Activated effector memory CD4-positive, alpha-beta T cell treated with Interleukin-2 at 50 U/mL for 16 hours (primary cell): ENCODE measurements around the gene MYZAP.

ENCODE experiments used
- DNase-seq: peaks from one replicate; pipeline ENCODE4 v3.0.0-alpha.2; 2020

MYZAP gene, protein sequence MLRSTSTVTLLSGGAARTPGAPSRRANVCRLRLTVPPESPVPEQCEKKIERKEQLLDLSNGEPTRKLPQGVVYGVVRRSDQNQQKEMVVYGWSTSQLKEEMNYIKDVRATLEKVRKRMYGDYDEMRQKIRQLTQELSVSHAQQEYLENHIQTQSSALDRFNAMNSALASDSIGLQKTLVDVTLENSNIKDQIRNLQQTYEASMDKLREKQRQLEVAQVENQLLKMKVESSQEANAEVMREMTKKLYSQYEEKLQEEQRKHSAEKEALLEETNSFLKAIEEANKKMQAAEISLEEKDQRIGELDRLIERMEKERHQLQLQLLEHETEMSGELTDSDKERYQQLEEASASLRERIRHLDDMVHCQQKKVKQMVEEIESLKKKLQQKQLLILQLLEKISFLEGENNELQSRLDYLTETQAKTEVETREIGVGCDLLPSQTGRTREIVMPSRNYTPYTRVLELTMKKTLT

GRCh38 chr15:57591822-57592367, at the start of gene MYZAP:
TSS of gene MYZAP (plus strand) at chr15:57591904. CDS start at chr15:57592035, 131 bp downstream.
- peak; percentile 15 for DNase-seq

GRCh38 chr15:57542505-57542817, 49.2 kb upstream of the MYZAP start:
- no peak for DNase-seq

- DNase-seq = no peak
Observed at GRCh38 chr15:57544848-57545480, 46.7 kb upstream of the MYZAP start.

GRCh38 chr15:57545995-57546394, 45.7 kb upstream of the MYZAP start:
- DNase-seq = no peak

GRCh38 chr15:57547243-57547755, 44.4 kb upstream of the MYZAP start:
- no peak for DNase-seq

GRCh38 chr15:57548351-57548750, 43.4 kb upstream of the MYZAP start:
- DNase-seq = no peak

DNA sequence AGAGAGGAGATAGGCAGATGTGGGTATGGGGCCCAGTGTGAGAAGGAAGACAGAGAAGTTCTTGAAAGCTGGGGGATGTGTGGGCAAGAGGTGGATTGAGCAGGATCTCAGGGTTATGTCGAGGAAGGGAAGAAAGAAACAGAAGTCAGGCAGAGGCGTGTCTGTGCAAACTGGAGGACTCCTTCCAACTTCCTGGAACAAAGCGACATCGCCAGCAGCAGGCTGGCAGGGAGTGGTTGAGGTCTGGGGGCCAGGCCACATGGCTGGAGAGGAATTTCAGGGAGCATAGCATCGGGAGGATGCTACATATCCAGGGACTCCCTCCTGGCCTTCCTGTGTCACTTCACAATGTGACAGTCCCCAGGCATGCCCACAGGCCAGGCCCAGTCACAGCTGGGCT, 42.9 kb upstream of the MYZAP start:
- no peak for DNase-seq

- DNase-seq = no peak
Observed at GRCh38 chr15:57549935-57550334, 41.8 kb upstream of the MYZAP start.

GRCh38 chr15:57550640-57551039, 41.1 kb upstream of the MYZAP start:
- DNase-seq = no peak

- no peak for DNase-seq
Observed at GRCh38 chr15:57551715-57552677, 39.7 kb upstream of the MYZAP start.

GRCh38 chr15:57552678-57553334, 38.9 kb upstream of the MYZAP start:
- DNase-seq = no peak

GRCh38 chr15:57553526-57553925, 38.2 kb upstream of the MYZAP start:
- no peak for DNase-seq

- DNase-seq = no peak
Observed at GRCh38 chr15:57554063-57554811, 37.5 kb upstream of the MYZAP start.

- no peak for DNase-seq
Observed at GRCh38 chr15:57554812-57555179, 36.9 kb upstream of the MYZAP start.

DNA sequence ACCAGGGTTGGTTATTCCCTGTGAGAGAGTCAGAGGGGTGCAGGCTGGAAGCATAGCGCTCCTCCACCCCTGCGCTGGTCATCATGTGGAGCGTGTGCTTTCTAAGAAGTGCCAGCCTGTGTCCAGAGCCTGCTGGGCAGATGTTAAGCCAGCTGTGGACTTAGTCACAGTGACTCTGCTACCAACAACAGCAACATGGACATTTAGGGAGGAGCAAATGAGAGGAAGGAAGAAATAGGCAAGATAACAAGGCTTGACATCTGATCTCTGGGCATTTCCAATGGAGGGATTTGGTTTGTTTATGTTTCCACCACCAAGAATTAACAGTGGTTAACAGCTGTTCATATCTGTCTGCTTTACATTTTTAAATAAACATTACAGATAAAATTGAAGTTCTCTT, 36.4 kb upstream of the MYZAP start:
- no peak for DNase-seq

DNA sequence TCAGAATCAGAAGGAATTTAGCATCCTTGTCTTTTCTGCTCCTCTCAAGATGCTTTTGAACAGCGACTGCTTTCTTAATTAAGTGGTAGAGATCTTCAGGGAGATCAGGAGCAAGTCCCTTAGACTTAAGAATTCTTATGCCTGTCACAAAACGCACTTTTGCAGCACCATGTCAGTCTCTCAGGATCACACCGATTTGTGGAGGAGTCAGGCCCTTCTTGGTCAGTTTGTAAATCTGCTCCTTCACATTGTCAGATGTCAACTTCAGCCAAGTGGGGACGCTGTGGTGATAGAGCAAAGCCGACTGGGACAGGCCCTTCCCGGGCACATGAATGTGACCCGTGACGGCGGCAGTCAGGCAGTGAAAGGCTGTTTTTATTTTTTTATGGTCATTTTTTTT, 35.7 kb upstream of the MYZAP start:
- DNase-seq = no peak

- no peak for DNase-seq
Observed at GRCh38 chr15:57557267-57557666, 34.4 kb upstream of the MYZAP start.

- DNase-seq = no peak
Observed at GRCh38 chr15:57557810-57558209, 33.9 kb upstream of the MYZAP start.

DNA sequence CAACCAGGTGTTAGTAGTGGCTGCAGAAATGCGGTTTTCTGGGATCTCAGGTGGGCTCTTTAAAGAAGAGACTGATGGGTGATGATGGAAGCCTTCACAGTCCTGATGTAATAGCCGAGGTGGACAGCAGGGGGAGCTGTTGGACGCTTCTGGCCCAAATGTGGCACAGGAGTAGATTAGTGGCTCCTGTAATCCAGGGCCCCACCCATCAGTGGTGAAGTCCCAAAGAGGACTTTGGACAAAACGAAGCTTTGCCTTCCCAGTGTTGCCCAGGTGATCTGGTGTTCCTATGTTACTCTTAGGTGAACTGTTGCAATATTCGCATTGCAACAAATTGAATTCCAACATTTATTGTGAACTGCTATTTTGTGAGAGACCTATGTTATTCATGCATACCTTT, 31.8 kb upstream of the MYZAP start:
- peak; percentile 43 for DNase-seq

DNA sequence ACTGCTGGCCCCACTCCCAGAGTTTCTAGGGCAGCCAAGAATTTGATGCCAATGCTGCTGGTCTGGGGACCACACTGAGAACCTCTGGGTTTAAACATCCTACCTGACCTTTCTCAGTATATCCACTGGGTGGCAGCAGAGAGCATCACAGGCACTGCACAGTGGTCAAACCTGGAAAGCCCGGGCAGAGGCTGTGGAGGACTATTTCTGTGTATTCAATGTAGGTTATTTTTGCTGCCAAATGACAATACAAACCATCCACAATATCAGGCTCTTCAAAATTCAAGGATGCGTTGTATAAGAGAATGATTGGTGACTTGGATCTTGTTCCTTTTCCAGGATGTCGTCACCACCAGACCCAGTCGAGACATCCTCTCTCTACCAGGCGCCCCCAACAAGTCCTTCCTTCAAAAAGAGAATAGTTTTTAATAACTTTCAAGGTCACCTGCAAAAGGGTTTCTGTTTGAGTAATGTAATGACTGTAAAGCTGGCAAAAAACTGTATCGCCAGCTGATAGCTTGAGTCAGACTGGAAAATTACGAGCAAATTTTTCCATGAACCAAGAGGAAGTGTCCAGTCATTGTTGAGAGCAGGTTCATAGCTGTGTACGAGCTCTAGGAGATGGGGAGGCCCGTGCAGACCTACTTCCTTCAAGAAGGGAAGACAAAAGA, 30.5 kb upstream of the MYZAP start:
- DNase-seq = peak; percentile 39

GRCh38 chr15:57562196-57562769, 29.4 kb upstream of the MYZAP start:
- no peak for DNase-seq
